GM18526 (cell line): Measurements from ENCODE around the gene ASB13.

ENCODE experiments used
- POLR2A ChIP-seq: IDR thresholded peaks from 3 replicates; pipeline ENCODE4 v1.6.1; 2011; ENCODE audit not compliant: insufficient read length; ENCODE audit errors: extremely low read depth

ASB13 gene

GRCh38 chr10:5645375-5645774, 21.0 kb downstream of the ASB13 start:
- no peak for TF ChIP-seq POLR2A

- TF ChIP-seq POLR2A, result no peak
Observed at GRCh38 chr10:5644930-5645329, 21.5 kb downstream of the ASB13 start.

GRCh38 chr10:5643346-5644067, 22.9 kb downstream of the ASB13 start:
- no peak for TF ChIP-seq POLR2A

- no peak for TF ChIP-seq POLR2A
Observed at GRCh38 chr10:5641501-5641900, 24.9 kb downstream of the ASB13 start.

- no peak for TF ChIP-seq POLR2A
Observed at GRCh38 chr10:5640501-5640900, 25.9 kb downstream of the ASB13 start.

- no peak for TF ChIP-seq POLR2A
Observed at GRCh38 chr10:5640036-5640435, 26.4 kb downstream of the ASB13 start.

- no peak for TF ChIP-seq POLR2A
Observed at GRCh38 chr10:5639066-5639465, 27.3 kb downstream of the ASB13 start.

GRCh38 chr10:5638494-5638893, 27.9 kb downstream of the ASB13 start:
- no peak for TF ChIP-seq POLR2A

GRCh38 chr10:5634918-5635317, 31.5 kb downstream of the ASB13 start:
- TF ChIP-seq POLR2A, result no peak

- TF ChIP-seq POLR2A, result no peak
Observed at GRCh38 chr10:5633166-5633749, 33.1 kb downstream of the ASB13 start.

GRCh38 chr10:5632446-5632845, 33.9 kb downstream of the ASB13 start:
- TF ChIP-seq POLR2A, result no peak

GRCh38 chr10:5631936-5632335, 34.5 kb downstream of the ASB13 start:
- no peak for TF ChIP-seq POLR2A

- TF ChIP-seq POLR2A, result no peak
Observed at GRCh38 chr10:5630112-5630436, 36.3 kb downstream of the ASB13 start.

GRCh38 chr10:5629303-5630111, 36.9 kb downstream of the ASB13 start:
- TF ChIP-seq POLR2A, result no peak

- no peak for TF ChIP-seq POLR2A
Observed at GRCh38 chr10:5628451-5629302, 37.7 kb downstream of the ASB13 start.
